Loucy (cell line): ENCODE results near the gene RBM19.

Experiments used
- CTCF ChIP-seq: fragments of 200-600 bp; sonication (generic); conservative IDR thresholded peaks from 2 replicates; pipeline ENCODE4 v1.5.1; 2014; ENCODE audit warnings: mild to moderate bottlenecking, antibody characterized with exemption, low read length
- EZH2phosphoT487 ChIP-seq: fragments of 200-600 bp; IDR thresholded peaks from 2 replicates; pipeline ENCODE4 v1.6.1; 2018; ENCODE audit warnings: antibody characterized with exemption, mild to moderate bottlenecking, moderate library complexity, borderline replicate concordance

DNA sequence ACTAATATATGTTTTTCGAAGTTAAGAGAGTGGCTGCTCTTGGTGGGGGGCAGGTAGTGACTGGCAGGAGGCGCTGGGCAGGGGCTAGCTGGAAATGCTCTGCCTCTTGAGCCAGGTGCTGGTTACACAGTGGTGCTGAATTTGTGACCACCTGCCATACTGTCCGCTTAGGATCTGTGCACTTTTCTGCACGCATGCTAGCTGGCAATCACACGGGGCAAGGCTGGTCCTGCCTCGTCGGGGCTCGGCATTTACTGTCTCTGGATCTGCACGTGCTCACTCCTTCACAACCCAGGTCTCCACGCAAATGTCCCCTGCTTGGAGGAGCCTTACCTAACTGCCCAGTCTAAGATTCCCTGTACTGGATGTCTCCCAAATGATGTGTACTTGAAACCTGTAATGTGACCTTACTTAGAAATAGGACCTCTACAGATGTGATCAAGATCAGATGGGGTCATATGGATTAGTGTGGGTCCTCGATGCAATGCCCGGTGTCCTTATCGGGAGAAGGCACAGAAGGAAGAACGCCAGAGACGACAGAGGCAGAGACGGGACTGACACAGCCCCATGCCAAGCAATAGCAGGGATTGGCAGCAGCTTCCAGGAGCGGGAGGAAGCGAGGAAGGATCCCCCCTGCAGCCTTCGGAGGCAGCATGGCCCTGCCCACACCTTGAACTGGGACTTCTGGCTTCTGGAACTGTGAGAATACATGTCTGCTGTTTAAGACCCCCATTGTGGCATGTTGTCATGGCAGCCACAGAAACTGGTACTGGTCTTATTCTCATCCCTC is 59.5 kb downstream of the RBM19 start:
- TF ChIP-seq CTCF, result no peak
- TF ChIP-seq EZH2phosphoT487, result no peak
